Muscle of arm (tissue), 12 donors: ENCODE data around the gene BCL6. TPM values are rescaled to one million over a fixed set of nuclear protein-coding genes. Genes with fewer than 3 reads are reported as not detected.
"Not testable (repeated sequence)": the region's sequence is repeated elsewhere in the genome, so short reads cannot be mapped to it uniquely, and the experiment has no call there.

Experiments used
- DNase-seq: peaks from one replicate; pipeline ENCODE4 v3.0.0-alpha.2; 2013
- polyA plus RNA-seq, 12 donors: library from polyadenylated mRNA; unstranded; fragments of 120-200 nt; gene quantifications; one replicate each; pipeline ENCODE4 v1.2.1, GENCODE V29; 2013; ENCODE audit not compliant: insufficient read length in 12 of 12

The BCL6 gene
- polyA plus RNA-seq, 12 donors, result 18.4 to 39.7 (median 26.0) TPM; not detected in 1

DNA sequence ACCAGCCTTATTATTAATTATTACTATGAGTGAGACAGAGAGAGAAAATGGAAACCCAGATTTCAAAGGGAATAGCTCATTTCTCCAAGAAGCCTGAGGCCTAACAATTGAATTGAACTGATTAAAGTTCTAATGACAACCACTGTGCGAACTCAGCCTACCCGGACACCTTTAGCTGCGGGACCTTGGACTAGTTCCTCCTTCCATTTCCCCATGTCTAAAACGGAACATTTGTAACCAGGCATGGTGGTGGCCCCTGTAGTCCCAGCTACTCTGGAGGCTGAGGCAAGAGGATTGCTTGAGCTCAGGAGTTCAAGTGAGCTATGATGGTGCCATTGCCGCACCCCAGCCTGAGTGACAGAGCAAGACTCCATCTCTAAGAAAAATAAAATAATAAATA is 26.5 kb downstream of the BCL6 start:
- DNase-seq, result no peak

DNA sequence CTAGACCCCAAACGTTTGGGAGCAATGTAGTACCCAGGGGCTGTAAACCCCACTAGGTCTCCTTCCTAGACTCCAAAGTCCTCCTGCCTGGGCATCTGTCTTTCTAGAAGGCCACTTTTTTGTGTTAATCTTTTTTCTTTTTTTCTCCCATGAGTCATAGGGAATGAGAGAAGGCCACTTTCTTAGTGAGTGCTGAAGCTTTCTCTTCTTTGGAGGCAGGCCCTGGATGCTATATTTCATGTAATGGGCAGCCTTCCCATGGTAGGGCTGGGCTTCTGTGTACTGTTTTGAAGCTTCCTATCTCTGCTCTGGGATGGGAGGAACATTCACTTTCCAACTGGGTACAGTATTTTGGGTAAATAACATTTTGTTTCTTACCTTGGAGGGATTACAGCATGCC is 27.7 kb downstream of the BCL6 start:
- DNase-seq, result no peak

DNA sequence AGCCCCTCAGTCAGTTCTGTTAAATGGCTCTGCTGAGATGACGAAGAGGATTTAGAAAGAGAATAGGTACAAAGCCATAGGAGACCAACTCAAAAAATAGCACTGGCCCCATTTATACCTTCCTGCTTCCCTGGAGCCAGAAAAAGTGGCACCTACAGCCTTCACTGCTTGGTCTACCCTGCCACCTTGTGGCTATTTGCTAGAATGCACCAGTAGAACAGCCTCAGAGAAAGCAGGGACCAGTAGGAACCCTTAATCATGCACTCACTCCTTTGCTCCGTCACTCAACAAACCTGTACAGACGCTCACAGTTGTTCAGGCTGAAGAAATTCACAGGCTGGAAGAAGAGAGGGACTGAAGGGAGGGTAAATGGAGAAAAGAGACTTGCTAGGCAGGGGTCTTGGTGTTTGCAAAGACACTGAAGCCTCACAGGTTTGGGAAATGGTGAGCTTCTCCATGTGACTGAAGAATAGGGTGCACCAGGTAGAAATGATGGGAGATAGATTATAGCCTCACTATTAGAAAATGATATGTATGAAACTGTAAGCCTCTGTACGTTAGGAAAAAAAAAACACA is 30.8 kb downstream of the BCL6 start:
- DNase-seq, result peak; percentile 67

- no peak for DNase-seq
Observed at GRCh38 chr3:187713504-187713903, 31.8 kb downstream of the BCL6 start.

GRCh38 chr3:187709155-187709554 is 36.1 kb downstream of the BCL6 start:
- no peak for DNase-seq

GRCh38 chr3:187708696-187709095 is 36.6 kb downstream of the BCL6 start:
- no peak for DNase-seq

DNA sequence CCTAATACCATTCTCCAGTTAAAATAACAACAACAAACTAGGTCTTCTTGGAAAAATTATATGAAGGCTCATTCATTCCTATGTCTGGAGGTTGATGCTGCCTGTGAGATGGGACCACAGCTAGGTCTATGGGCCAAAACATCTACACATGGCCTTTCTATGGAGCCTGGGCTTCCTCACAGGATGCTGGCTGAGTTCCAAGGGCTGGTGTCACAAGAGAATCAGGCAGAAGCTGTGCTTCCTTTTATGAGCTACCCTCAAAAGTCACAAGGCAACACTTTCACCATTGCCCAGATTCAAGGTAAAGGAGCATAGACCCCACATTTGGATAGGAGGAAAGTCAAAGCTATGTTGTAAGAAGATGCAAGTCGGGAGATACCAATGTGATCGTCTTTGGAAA is 38.3 kb downstream of the BCL6 start:
- DNase-seq, result no peak

GRCh38 chr3:187705164-187705563 is 40.1 kb downstream of the BCL6 start:
- no peak for DNase-seq

DNA sequence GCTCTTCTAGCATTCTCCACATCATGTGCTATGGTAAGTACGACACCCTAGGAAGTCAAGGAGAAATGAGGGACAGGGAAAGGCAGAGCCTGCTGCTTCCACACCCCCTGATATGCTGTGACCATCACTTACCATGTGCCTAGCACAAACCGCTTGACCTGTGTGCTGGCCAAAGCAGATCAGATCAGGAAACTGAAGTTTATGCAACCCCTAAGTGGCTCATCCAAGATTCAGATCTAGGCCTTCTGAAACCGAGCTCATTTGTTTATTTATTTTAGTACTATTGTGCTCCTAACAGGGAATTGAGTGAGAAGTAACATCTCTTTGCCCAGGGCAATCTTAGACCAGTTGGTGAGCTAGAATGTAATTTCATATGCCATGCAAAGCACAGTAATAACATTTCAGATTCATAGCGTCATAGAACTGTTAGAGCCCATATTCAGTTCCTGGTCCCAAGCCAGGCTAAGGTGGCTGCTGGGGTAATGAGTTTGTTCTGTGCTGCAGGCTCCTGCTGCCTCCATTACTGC is 42.7 kb downstream of the BCL6 start, which contains the start of gene RTP2:
Gene RTP2 (minus strand): TSS at position 51 of the 527 bp plus-strand sequence. CDS start 429 bp downstream, outside the sequence.
- DNase-seq, result no peak

DNA sequence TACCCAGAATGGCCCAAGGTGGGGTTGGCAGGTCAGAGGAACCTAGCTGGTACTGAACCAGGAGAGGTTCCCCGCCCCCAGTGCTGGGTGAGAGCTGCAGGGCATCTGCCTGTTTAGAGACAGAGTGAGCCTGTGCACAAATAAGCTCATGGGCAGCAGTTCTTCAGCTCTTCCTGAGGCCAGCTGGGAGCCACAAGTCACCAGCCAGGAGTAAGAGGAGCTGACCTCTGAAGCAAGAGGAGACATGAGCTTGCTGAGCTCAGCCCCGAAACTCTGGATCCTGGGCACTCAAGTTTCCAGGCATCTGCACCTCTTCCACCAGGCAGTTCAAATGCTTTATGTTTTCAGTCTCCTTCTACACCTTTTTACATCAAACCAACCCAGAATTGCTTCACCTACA is 45.0 kb downstream of the BCL6 start:
- no peak for DNase-seq

- DNase-seq, result no peak
Observed at GRCh38 chr3:187698499-187699399, 46.5 kb downstream of the BCL6 start.

GRCh38 chr3:187696021-187696420 is 49.2 kb downstream of the BCL6 start:
- no peak for DNase-seq

DNA sequence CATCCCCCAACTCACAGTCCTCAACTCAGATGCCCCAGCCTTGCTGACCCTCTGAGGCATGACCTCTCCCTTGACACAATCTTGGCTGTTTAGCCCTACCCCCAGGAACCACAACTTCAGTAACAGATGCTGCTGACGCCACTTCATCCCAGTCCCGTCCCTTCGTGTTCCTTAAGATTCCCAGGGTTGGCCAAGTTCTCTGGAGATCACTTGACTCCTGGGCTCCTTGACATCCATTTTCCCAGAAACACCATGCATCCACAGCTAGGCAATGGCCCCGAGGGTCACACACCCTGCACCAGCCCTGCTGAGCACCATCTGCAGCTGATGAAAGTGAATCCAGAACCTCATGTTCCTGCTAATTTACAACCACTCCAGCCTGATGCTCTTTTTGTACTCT is 49.8 kb downstream of the BCL6 start:
- no peak for DNase-seq

GRCh38 chr3:187694801-187695200 is 50.5 kb downstream of the BCL6 start:
- no peak for DNase-seq

- DNase-seq, result no peak
Observed at GRCh38 chr3:187693431-187693830, 51.8 kb downstream of the BCL6 start.

GRCh38 chr3:187689984-187690383 is 55.3 kb downstream of the BCL6 start:
- no peak for DNase-seq

GRCh38 chr3:187686621-187687273 is 58.5 kb downstream of the BCL6 start:
- DNase-seq, result no peak

- DNase-seq, result no peak
Observed at GRCh38 chr3:187685948-187686347, 59.3 kb downstream of the BCL6 start.

- no peak for DNase-seq
Observed at GRCh38 chr3:187684880-187685279, 60.4 kb downstream of the BCL6 start.

DNA sequence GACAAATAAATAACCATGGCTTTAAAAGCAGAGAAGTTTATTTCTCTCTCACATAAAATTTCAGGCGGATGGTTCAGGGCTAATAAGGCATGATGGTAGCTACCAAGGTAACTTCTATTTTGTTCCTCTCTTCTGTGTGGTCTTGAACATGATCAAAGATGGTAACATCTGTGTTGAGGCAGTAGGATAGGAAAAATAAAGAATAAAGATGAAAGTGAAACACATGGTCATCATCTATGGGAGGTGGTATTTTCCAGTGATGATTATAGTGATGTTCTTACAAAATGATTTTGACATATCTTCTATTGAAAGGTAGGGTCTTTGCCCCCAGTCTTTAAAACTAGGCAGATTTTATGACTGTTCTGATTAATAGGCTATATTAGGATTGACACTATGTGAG is 60.8 kb downstream of the BCL6 start:
- no peak for DNase-seq

GRCh38 chr3:187681756-187682155 is 63.5 kb downstream of the BCL6 start:
- not testable (repeated sequence) for DNase-seq

- DNase-seq, result peak; percentile 64
Observed at GRCh38 chr3:187679638-187680396, 65.5 kb downstream of the BCL6 start.
